B cell (primary cell): ENCODE measurements around the gene ZNF136. TPM values are rescaled to one million over a fixed set of nuclear protein-coding genes. Genes with fewer than 3 reads are reported as not detected.

Source experiments
- ATAC-seq: fragments of 200-7000 bp; cut with Tn5 transposase; one replicate; pipeline ENCODE4 v1.10.0; 2021; ENCODE audit warnings: low read depth, mild to moderate bottlenecking, moderate number of reproducible peaks, moderate library complexity
- CTCF ChIA-PET: fragments of 350-600 bp; sonication (Branson Sonifier 250); formaldehyde crosslinking; loops from one replicate; lab custom pipeline; 2021; ENCODE audit warnings: antibody characterized with exemption, inconsistent platforms; lab: Charles Lee
- POLR2A ChIA-PET: fragments of 350-600 bp; sonication (Branson Sonifier 250); formaldehyde crosslinking; loops from one replicate; lab custom pipeline; 2021; ENCODE audit warnings: antibody characterized with exemption; lab: Charles Lee
- DNase-seq: peaks from one replicate; pipeline ENCODE4 v3.0.0; 2013
- H2AFZ ChIP-seq: 2 replicates; pipeline ENCODE4 v1.6.1; 2012; ENCODE audit warnings: mild to moderate bottlenecking, low read depth, low read length; ENCODE audit not compliant: insufficient read depth, poor library complexity, severe bottlenecking
- H3K27ac ChIP-seq, 2 donors: 1 replicate in 1 of 2; 2 replicates in 1 of 2; pipeline ENCODE4 v1.5.1; 2012 to 2013; ENCODE audit warnings: low read length in 2 of 2, mild to moderate bottlenecking in 2 of 2, moderate library complexity in 1 of 2
- H3K27me3 ChIP-seq, 4 experiments: fragments of 200-600 bp in 1 of 4; sonication (generic) in 1 of 4; replicated peaks in 1 of 4; 1 replicate in 2 of 4; 2 replicates in 2 of 4; pipeline versions ENCODE4 v1.6.1 to v1.7.0; 2013 to 2016; ENCODE audit warnings: low read length in 3 of 4, mild to moderate bottlenecking in 2 of 4, mixed read lengths in 1 of 4, moderate library complexity in 1 of 4; ENCODE audit not compliant: insufficient read depth in 4 of 4, control insufficient read depth in 3 of 4; ENCODE audit errors: control extremely low read depth in 1 of 4
- H3K36me3 ChIP-seq, 2 experiments: replicated peaks in 1 of 2; 1 replicate in 1 of 2; 2 replicates in 1 of 2; pipeline versions ENCODE4 v1.6.1 to v1.7.1; 2013; ENCODE audit warnings: low read length in 1 of 2; ENCODE audit not compliant: insufficient read depth in 2 of 2, control insufficient read depth in 1 of 2; ENCODE audit errors: control extremely low read depth in 1 of 2, extremely low read depth in 1 of 2
- H3K4me1 ChIP-seq, 2 donors: fragments of 200-600 bp in 1 of 2; sonication (generic) in 1 of 2; 1 replicate in 1 of 2; 2 replicates in 1 of 2; pipeline versions ENCODE4 v1.5.1 to v1.6.1; 2013 to 2017; ENCODE audit warnings: low read length in 2 of 2; ENCODE audit not compliant: control insufficient read depth in 2 of 2, insufficient read depth in 2 of 2
- H3K4me2 ChIP-seq: replicated peaks from 2 replicates; pipeline ENCODE3; 2012; ENCODE audit warnings: mild to moderate bottlenecking, low read depth, low read length; ENCODE audit not compliant: poor library complexity, severe bottlenecking
- H3K4me3 ChIP-seq, 5 experiments: fragments of 200-600 bp in 1 of 5; sonication (generic) in 1 of 5; 1 replicate in 3 of 5; 2 replicates in 2 of 5; pipeline versions ENCODE4 v1.5.1 to v1.7.0; 2011 to 2016; ENCODE audit warnings: low read length in 4 of 5, mild to moderate bottlenecking in 4 of 5, low read depth in 2 of 5, control low read depth in 1 of 5, moderate library complexity in 1 of 5; ENCODE audit not compliant: insufficient read depth in 1 of 5; ENCODE audit errors: control extremely low read depth in 1 of 5, extremely low read depth in 1 of 5
- H3K79me2 ChIP-seq: fragments of 200-600 bp; sonication (generic); one replicate; pipeline ENCODE4 v1.6.0; 2016; ENCODE audit warnings: low read length; ENCODE audit not compliant: control insufficient read depth, insufficient read depth
- H3K9ac ChIP-seq: fragments of 200-600 bp; sonication (generic); 2 replicates; pipeline ENCODE4 v1.6.1; 2017; ENCODE audit warnings: mild to moderate bottlenecking, low read length, moderate library complexity
- H3K9me3 ChIP-seq, 3 donors: one replicate each; pipeline versions ENCODE4 v1.6.1 to v1.7.1; 2013; ENCODE audit warnings: low read length in 2 of 3; ENCODE audit not compliant: control insufficient read depth in 2 of 3, insufficient read depth in 1 of 3; ENCODE audit errors: control extremely low read depth in 1 of 3
- H4K20me1 ChIP-seq: 2 replicates; pipeline ENCODE4 v1.6.0; 2012; ENCODE audit warnings: mild to moderate bottlenecking, low read length; ENCODE audit not compliant: insufficient read depth, control insufficient read depth, poor library complexity, severe bottlenecking
- H3K27ac Mint-ChIP-seq: one replicate; pipeline ENCODE4 v1.8.0; 2021; ENCODE audit warnings: mixed read lengths
- H3K27me3 Mint-ChIP-seq: one replicate; pipeline ENCODE4 v1.8.0; 2021; ENCODE audit warnings: mixed read lengths
- H3K4me1 Mint-ChIP-seq: one replicate; pipeline ENCODE4 v1.8.0; 2021; ENCODE audit warnings: mixed read lengths
- H3K4me3 Mint-ChIP-seq: one replicate; pipeline ENCODE4 v1.8.0; 2021; ENCODE audit warnings: mixed read lengths
- H3K9me3 Mint-ChIP-seq: one replicate; pipeline ENCODE4 v1.8.0; 2022; ENCODE audit warnings: mixed read lengths; ENCODE audit not compliant: insufficient read depth
- CTCF ChIP-seq: fragments of 200-600 bp; IDR thresholded peaks from one replicate; pipeline ENCODE4 v1.8.0; 2022; ENCODE audit warnings: antibody characterized with exemption, mild to moderate bottlenecking
- EZH2 ChIP-seq: IDR thresholded peaks from 2 replicates; pipeline ENCODE4 v1.6.1; 2012; ENCODE audit warnings: borderline replicate concordance, low read depth, mild to moderate bottlenecking, moderate library complexity, low read length; ENCODE audit not compliant: insufficient read depth, poor library complexity, severe bottlenecking
- WGBS: methylation state at CpG from one replicate; pipeline ENCODE4 v1.1.5; 2013; ENCODE audit warnings: missing lambda C conversion rate; ENCODE audit not compliant: insufficient coverage; 5-methylcytosine and 5-hydroxymethylcytosine counted together
- intact Hi-C: fragments of 100-400 bp; cut with micrococcal nuclease; formaldehyde crosslinking; loops from one replicate; pipeline ENCODE4 v1.10.0; 2022
- polyA plus RNA-seq: library from polyadenylated mRNA; depleted of rRNA; stranded (reverse); fragments of >200 nt; gene quantifications from 2 replicates; pipeline ENCODE4 v1.2.3, GENCODE V29; 2012
- total RNA-seq, 2 donors: library from RNA; stranded (reverse); fragments of 120-200 nt in 1 of 2; gene quantifications; 1 replicate in 1 of 2; 2 replicates in 1 of 2; pipeline versions ENCODE4 v1.2.3 to v1.2.4, GENCODE V29; 2013 to 2022

Gene ZNF136
- total and polyA plus RNA-seq, 2 donors (not counting 1 experiment from before 2014, with no cell fraction given): 7.5 to 30.8 TPM

GRCh38 chr19:12180377-12180776 is 17.5 kb downstream of the ZNF136 start:
- Mint-ChIP-seq H3K4me1 (peaks cover 21% of the 10 kb centered on the region), H3K4me3 (no peak overlapping the region), H3K27ac (no peak overlapping the region), H3K27me3 (no peaks in the 10 kb centered on the region), H3K9me3 (peaks cover 15% of the 10 kb centered on the region)
- no peaks in the 10 kb centered on the region for H3K4me1 ChIP-seq
- H3K27ac ChIP-seq: no peak overlapping the region
- no peak for ATAC-seq
- intact Hi-C loops: no loop called here
- WGBS: 92% methylated on average over 1 of the region's 3 CpGs
- no peak overlapping the region for H3K4me3 ChIP-seq
- no peak overlapping the region for H3K4me2 ChIP-seq
- H3K27me3 ChIP-seq: no peaks in the 10 kb centered on the region
- H3K36me3 ChIP-seq: peaks cover 6 to 16% of the 10 kb centered on the region in 2 experiments
- ChIA-PET CTCF (no interaction called here), POLR2A (no interaction called here)
- peaks cover 1 to 46% (median 29%) of the 10 kb centered on the region in 3 donors for H3K9me3 ChIP-seq
- no peak overlapping the region for H2AFZ ChIP-seq
- H3K9ac ChIP-seq: no peak overlapping the region
- peaks cover 37% of the 10 kb centered on the region for H4K20me1 ChIP-seq
- DNase-seq: no peak
- H3K79me2 ChIP-seq: peaks cover 98% of the 10 kb centered on the region
- TF ChIP-seq CTCF (no peak), EZH2 (no peak)

GRCh38 chr19:12187625-12188024 is 24.7 kb downstream of the ZNF136 start:
- Mint-ChIP-seq H3K27ac (no peak overlapping the region), H3K9me3 (peaks cover 29% of the 10 kb centered on the region)

More at GRCh38 chr19:12187625-12188024, 24.7 kb downstream of the ZNF136 start:
- H2AFZ ChIP-seq: no peak overlapping the region
- intact Hi-C loops: no loop called here
- no peaks in the 10 kb centered on the region for H4K20me1 ChIP-seq
- no peak for ATAC-seq
- no peak overlapping the region for H3K9ac ChIP-seq
- no peak overlapping the region for H3K4me3 Mint-ChIP-seq
- H3K4me1 Mint-ChIP-seq: peaks cover 2% of the 10 kb centered on the region
- H3K36me3 ChIP-seq: peaks cover 30 to 59% of the 10 kb centered on the region in 2 experiments
- no peak overlapping the region for H3K4me3 ChIP-seq
- H3K27me3 Mint-ChIP-seq: no peaks in the 10 kb centered on the region
- DNase-seq: no peak
- ChIA-PET CTCF (no interaction called here), POLR2A (no interaction called here)
- no peak overlapping the region for H3K4me2 ChIP-seq
- WGBS: 100% methylated on average over 2 of the region's 6 CpGs
- no peaks in the 10 kb centered on the region for H3K27me3 ChIP-seq
- H3K9me3 ChIP-seq: peaks cover 22 to 72% (median 52%) of the 10 kb centered on the region in 3 donors
- H3K27ac ChIP-seq: no peak overlapping the region
- H3K4me1 ChIP-seq: no peaks in the 10 kb centered on the region
- TF ChIP-seq EZH2 (no peak), CTCF (no peak)
- H3K79me2 ChIP-seq: peaks cover 27% of the 10 kb centered on the region
